ENCODE results near the gene VPS13A.

Gene VPS13A

DNA sequence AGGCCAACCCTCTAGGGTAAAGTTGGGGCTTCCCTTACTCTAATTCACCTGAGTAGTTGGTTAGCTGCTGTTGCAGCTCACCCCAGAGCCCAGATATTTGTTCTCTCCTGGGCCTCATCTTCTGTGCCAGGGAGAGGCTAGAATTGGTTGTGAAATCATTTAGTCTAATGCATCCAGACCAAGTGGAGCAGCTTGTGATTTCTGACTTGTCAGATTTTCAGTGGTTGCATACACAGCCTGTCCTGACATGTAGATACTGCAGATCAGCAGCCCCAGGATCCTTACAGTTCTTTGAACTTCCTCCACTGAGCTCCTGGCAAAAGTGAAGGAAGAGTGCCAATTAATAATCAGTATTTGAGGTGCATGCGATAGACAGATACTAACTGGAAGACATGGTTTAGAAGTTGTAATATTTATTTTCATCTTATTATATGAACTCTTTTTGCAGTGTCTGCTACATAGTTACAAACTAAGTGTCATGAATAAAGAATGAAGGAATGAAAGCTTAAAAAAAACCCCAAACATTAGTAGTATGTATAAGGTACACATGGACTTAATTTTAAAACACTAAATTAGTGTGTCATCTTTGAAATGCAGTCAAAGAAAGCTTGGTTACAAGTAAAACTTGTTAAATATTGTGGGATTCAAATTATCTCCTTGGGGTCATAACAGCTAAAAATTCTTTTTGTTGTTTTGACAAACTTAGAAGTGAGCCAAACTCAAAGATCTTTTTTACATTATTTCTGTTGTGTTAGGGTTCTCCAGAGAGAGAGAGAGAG is 128.5 kb downstream of the VPS13A start:
- DNase-seq (ENCODE audit: extremely low read depth, insufficient read length), result no peak
- no peaks in the 10 kb centered on the region for H3K27me3 ChIP-seq (replicated peaks; ENCODE audit: control insufficient read depth, insufficient read depth, low read length)
- TF ChIP-seq CTCF (IDR thresholded peaks at IDR 0.05; ENCODE audit: insufficient read depth, low read length, poor library complexity, severe bottlenecking), result no peak
- no peaks in the 10 kb centered on the region; the same call in 1 of the 2 replicates for H3K36me3 ChIP-seq (ENCODE audit: control insufficient read depth, insufficient read depth, low read length)
- no peak overlapping the region for H3K4me3 ChIP-seq (replicated peaks; ENCODE audit: low read depth, low read length)

DNA sequence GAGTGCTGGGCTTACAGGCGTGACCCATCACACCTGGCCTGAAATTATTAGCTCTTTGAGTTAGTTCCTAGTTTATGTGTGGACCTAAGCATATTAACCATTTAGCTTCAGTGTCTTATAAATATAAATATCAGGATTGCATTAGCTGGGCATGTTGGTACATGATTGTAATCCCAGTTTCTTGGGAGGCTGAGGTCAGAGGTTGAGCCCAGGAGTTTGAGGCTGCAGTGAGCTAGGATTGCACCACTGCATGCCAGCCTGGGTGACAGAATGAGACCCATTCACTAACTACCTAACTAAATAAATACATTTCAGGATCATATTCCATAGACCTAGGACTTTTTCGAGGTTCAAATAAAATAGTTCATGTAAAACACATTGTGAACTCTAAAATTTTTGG is 129.8 kb downstream of the VPS13A start:
- no peak for TF ChIP-seq CTCF (IDR thresholded peaks at IDR 0.05; ENCODE audit: insufficient read depth, low read length, poor library complexity, severe bottlenecking)
- Histone ChIP-seq H3K4me3 (replicated peaks; ENCODE audit: low read depth, low read length) (no peak overlapping the region), H3K27me3 (replicated peaks; ENCODE audit: control insufficient read depth, insufficient read depth, low read length) (no peaks in the 10 kb centered on the region), H3K36me3 (ENCODE audit: control insufficient read depth, insufficient read depth, low read length) (no peaks in the 10 kb centered on the region; the same call in 1 of the 2 replicates)
- no peak for DNase-seq (ENCODE audit: extremely low read depth, insufficient read length)

DNA sequence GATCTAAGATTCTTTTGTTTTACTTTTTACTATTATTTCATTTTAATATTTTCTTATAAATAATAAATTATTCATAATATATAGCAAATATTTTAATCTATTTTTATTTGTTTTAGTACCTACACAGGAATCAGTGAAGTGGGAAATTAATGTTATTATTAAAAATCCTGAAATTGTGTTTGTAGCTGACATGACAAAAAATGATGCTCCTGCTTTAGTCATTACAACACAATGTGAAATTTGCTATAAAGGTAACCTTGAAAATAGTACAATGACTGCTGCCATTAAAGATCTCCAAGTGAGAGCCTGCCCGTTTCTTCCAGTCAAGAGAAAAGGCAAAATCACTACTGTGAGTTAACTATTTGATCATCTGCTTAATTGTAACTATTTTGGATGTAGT is 138.7 kb downstream of the VPS13A start:
- Histone ChIP-seq H3K4me3 (replicated peaks; ENCODE audit: low read depth, low read length) (no peak overlapping the region), H3K27me3 (replicated peaks; ENCODE audit: control insufficient read depth, insufficient read depth, low read length) (no peaks in the 10 kb centered on the region), H3K36me3 (ENCODE audit: control insufficient read depth, insufficient read depth, low read length) (no peaks in the 10 kb centered on the region)
- no peak for TF ChIP-seq CTCF (IDR thresholded peaks at IDR 0.05; ENCODE audit: insufficient read depth, low read length, poor library complexity, severe bottlenecking)
- DNase-seq (ENCODE audit: extremely low read depth, insufficient read length), result no peak

- no peaks in the 10 kb centered on the region; the same call in none of the 2 replicates for H3K36me3 ChIP-seq (ENCODE audit: control insufficient read depth, insufficient read depth, low read length)
- H3K27me3 ChIP-seq (replicated peaks; ENCODE audit: control insufficient read depth, insufficient read depth, low read length), result no peaks in the 10 kb centered on the region
- DNase-seq (ENCODE audit: extremely low read depth, insufficient read length), result no peak
- TF ChIP-seq CTCF (IDR thresholded peaks at IDR 0.05; ENCODE audit: insufficient read depth, low read length, poor library complexity, severe bottlenecking), result no peak
- H3K4me3 ChIP-seq (replicated peaks; ENCODE audit: low read depth, low read length), result no peak overlapping the region
Observed at GRCh38 chr9:77325058-77325457, 147.7 kb downstream of the VPS13A start.

DNA sequence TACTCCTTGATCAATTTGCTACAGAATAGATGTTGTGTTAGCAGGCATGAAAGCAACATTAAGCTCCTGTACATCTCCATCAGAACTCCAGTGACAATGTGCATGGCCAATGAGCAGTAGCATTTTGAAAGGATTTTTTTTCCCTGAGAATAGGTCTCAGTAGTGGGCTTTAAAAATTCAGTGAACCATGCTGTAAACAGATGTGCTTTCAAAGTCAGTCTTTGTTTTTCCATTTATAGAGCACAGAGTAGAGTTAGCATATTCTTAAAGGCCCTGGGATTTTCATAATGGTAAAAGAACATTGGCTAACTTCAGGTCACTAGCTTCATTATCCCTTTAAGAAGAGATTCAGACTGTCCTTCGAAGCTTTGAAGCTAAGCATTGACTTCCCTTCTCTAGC is 150.8 kb downstream of the VPS13A start:
- Histone ChIP-seq H3K27me3 (replicated peaks; ENCODE audit: control insufficient read depth, insufficient read depth, low read length) (no peaks in the 10 kb centered on the region), H3K4me3 (replicated peaks; ENCODE audit: low read depth, low read length) (no peak overlapping the region), H3K36me3 (ENCODE audit: control insufficient read depth, insufficient read depth, low read length) (no peaks in the 10 kb centered on the region; the same call in none of the 2 replicates)
- TF ChIP-seq CTCF (IDR thresholded peaks at IDR 0.05; ENCODE audit: insufficient read depth, low read length, poor library complexity, severe bottlenecking), result no peak
- DNase-seq (ENCODE audit: extremely low read depth, insufficient read length), result no peak
